Measurements from ENCODE around the gene RAPGEF4.

RAPGEF4 gene

GRCh38 chr2:172735582-172736423 is at the start of gene RAPGEF4:
Gene RAPGEF4 (plus strand): TSS chr2:172735845. CDS start chr2:172735984, 139 bp downstream.
- peak; percentile 57 for ATAC-seq
- no peaks in the 10 kb centered on the region for H3K9me3 Mint-ChIP-seq
- H3K4me3 Mint-ChIP-seq = peak within 1 kb of the TSS; percentile 23
- H3K27me3 Mint-ChIP-seq = peaks cover 63% of the 10 kb centered on the region
- H3K4me1 Mint-ChIP-seq = peaks cover 4% of the 10 kb centered on the region
- no peaks in the 10 kb centered on the region for H3K36me3 Mint-ChIP-seq
- no peak within 1 kb of the TSS for H3K27ac Mint-ChIP-seq

- no peak for ATAC-seq
These were observed 42.6 kb upstream of the RAPGEF4 start for GRCh38 chr2:172693037-172693436.

DNA sequence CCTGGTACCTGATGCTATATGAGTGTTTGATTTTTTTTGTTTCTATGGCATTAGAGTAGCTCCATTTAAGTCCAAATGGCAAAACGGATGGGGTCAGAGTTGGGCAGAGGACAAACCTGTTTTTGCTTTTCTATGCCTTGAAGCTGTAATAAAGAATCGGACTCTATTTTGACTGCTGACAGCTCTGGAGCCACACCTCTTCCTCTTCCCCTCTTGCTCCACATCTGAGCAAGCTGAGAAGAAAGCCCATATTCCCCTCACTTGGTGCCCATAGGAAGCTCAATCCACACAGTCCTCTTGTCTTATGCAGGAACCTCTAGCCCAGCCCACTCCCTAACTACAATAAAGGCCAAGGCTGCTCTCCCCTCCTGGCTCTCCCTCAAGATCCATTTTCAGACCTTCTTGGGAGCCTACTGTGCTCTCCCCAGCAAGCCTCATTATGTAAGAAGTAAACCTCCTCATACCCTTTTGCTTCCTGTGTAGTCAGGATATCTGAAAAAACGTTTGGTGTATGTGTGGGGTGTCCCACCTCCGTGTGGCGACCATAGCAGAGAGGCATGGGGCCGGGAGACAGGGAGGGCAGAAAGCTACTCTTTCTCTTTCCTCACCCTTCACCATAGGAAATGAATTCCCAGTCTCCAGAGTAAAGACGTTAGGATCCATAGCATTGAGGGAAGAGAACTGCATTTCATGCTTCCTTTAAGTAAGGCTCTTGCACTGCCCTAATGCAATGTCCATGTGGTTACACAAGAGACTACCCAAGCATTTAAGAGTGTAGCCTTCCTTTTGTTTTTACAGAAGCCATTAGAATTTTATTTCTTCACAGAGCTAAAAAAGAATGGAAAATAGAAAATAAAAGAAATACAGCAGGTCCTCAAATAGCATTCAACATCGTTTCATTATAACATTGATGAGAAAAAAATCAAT is 41.9 kb upstream of the RAPGEF4 start:
- Mint-ChIP-seq H3K9me3 (no peaks in the 10 kb centered on the region), H3K4me3 (no peak overlapping the region), H3K4me1 (no peaks in the 10 kb centered on the region), H3K27ac (no peak overlapping the region), H3K27me3 (peaks cover under 1% of the 10 kb centered on the region), H3K36me3 (no peaks in the 10 kb centered on the region)
- ATAC-seq = no peak

More at GRCh38 chr2:172693037-172693436, 42.6 kb upstream of the RAPGEF4 start:
- Mint-ChIP-seq H3K27ac (no peak overlapping the region), H3K4me3 (no peak overlapping the region), H3K27me3 (peaks cover 8% of the 10 kb centered on the region), H3K36me3 (no peaks in the 10 kb centered on the region), H3K4me1 (no peaks in the 10 kb centered on the region), H3K9me3 (no peaks in the 10 kb centered on the region)

DNA sequence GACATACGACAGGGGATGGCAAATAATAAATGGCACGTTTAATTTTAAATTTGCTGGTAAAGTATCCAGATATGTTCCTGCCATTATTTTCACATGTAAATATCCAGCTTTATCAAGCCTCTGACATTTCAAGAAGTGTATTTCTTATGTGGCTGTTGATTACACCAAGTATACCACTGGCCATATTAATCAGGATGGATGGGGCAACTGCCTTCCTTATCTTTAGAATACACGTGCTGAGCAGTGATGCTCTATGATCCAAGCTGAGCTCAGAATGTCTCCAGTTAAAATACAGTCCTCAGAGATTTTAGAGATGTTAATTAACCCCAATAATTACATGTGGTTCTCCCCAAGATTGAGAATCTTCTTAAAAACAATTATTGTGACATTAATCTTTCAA is 38.3 kb upstream of the RAPGEF4 start:
- Mint-ChIP-seq H3K4me3 (no peak overlapping the region), H3K27ac (no peak overlapping the region), H3K27me3 (no peaks in the 10 kb centered on the region), H3K9me3 (peaks cover 5% of the 10 kb centered on the region), H3K4me1 (no peaks in the 10 kb centered on the region), H3K36me3 (no peaks in the 10 kb centered on the region)
- no peak for ATAC-seq

- H3K36me3 Mint-ChIP-seq = no peaks in the 10 kb centered on the region
- H3K4me1 Mint-ChIP-seq = no peaks in the 10 kb centered on the region
- H3K27ac Mint-ChIP-seq = no peak overlapping the region
- H3K9me3 Mint-ChIP-seq = peaks cover 5% of the 10 kb centered on the region
- peak; percentile 68 for ATAC-seq
- H3K4me3 Mint-ChIP-seq = no peak overlapping the region
- H3K27me3 Mint-ChIP-seq = peaks cover 8% of the 10 kb centered on the region
These were observed 37.4 kb upstream of the RAPGEF4 start for GRCh38 chr2:172698041-172698863.

- Mint-ChIP-seq H3K4me1 (no peaks in the 10 kb centered on the region), H3K36me3 (no peaks in the 10 kb centered on the region), H3K4me3 (no peak overlapping the region), H3K27ac (no peak overlapping the region), H3K27me3 (peaks cover 22% of the 10 kb centered on the region), H3K9me3 (peaks cover 5% of the 10 kb centered on the region)
- ATAC-seq = no peak
These were observed 34.4 kb upstream of the RAPGEF4 start for GRCh38 chr2:172701250-172701649.

- Mint-ChIP-seq H3K9me3 (peaks cover 5% of the 10 kb centered on the region), H3K4me1 (no peaks in the 10 kb centered on the region)
- ATAC-seq = no peak
These were observed 33.2 kb upstream of the RAPGEF4 start for GRCh38 chr2:172702451-172702850.

GRCh38 chr2:172704072-172704936 is 31.3 kb upstream of the RAPGEF4 start:
- ATAC-seq = no peak
- Mint-ChIP-seq H3K27ac (no peak overlapping the region), H3K36me3 (no peaks in the 10 kb centered on the region), H3K9me3 (peaks cover 5% of the 10 kb centered on the region), H3K4me1 (no peaks in the 10 kb centered on the region), H3K27me3 (peaks cover 45% of the 10 kb centered on the region), H3K4me3 (no peak overlapping the region)

More at GRCh38 chr2:172702451-172702850, 33.2 kb upstream of the RAPGEF4 start:
- peaks cover 34% of the 10 kb centered on the region for H3K27me3 Mint-ChIP-seq
- H3K27ac Mint-ChIP-seq = no peak overlapping the region
- no peaks in the 10 kb centered on the region for H3K36me3 Mint-ChIP-seq
- H3K4me3 Mint-ChIP-seq = no peak overlapping the region

- no peak overlapping the region for H3K27ac Mint-ChIP-seq
- peaks cover 5% of the 10 kb centered on the region for H3K9me3 Mint-ChIP-seq
- ATAC-seq = no peak
- no peaks in the 10 kb centered on the region for H3K36me3 Mint-ChIP-seq
- no peak overlapping the region for H3K4me3 Mint-ChIP-seq
- H3K27me3 Mint-ChIP-seq = peaks cover 45% of the 10 kb centered on the region
- no peaks in the 10 kb centered on the region for H3K4me1 Mint-ChIP-seq
These were observed 30.3 kb upstream of the RAPGEF4 start for GRCh38 chr2:172705352-172705751.

DNA sequence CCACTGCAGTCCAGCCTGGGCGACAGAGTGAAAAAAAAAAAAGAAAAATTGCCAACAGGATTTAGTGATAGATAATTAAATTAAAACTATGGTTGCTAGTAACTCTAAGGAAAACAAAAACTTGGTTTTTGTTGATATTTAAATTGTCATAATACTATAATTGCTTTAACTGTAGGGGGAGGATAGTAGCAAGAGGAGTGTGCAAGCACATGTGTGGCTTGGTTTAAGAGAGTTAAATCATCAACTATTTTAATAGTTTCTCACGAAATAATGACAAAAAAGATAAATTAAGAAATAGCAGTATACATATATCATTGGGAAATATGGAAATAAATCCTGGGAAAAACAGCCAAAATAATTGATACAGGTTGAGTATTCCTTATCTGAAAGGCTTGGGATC is 27.4 kb upstream of the RAPGEF4 start:
- Mint-ChIP-seq H3K36me3 (no peaks in the 10 kb centered on the region), H3K4me1 (no peaks in the 10 kb centered on the region), H3K9me3 (no peaks in the 10 kb centered on the region), H3K27ac (no peak overlapping the region), H3K27me3 (peaks cover 37% of the 10 kb centered on the region), H3K4me3 (no peak overlapping the region)
- no peak for ATAC-seq

GRCh38 chr2:172709566-172710291 is 25.9 kb upstream of the RAPGEF4 start:
- Mint-ChIP-seq H3K36me3 (no peaks in the 10 kb centered on the region), H3K4me1 (no peaks in the 10 kb centered on the region), H3K4me3 (no peak overlapping the region), H3K27me3 (peaks cover 27% of the 10 kb centered on the region), H3K27ac (no peak overlapping the region), H3K9me3 (no peaks in the 10 kb centered on the region)
- no peak for ATAC-seq

DNA sequence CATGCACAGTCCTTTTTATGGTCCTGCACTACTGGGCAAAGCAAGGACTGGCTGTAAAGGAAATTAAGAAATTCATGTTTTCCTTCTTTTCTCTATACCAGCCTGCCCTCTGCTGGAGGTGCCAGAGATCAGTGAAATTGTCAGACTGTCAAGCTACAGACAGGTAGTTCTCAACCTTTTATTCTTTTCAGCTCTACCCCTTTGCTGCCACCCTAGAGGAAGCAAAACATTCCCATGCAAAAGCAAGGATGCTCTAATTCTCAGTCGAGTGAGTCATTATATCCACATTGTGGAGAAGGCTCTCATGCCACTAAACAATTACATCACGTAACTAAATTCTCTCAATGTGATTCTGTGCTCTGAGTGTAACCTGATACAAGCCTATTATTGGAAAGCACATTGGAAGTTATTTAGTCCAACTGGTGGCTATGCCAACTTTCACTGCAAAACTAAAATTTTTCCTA is 25.0 kb upstream of the RAPGEF4 start:
- Mint-ChIP-seq H3K9me3 (no peaks in the 10 kb centered on the region), H3K4me1 (no peaks in the 10 kb centered on the region), H3K36me3 (no peaks in the 10 kb centered on the region), H3K4me3 (no peak overlapping the region), H3K27me3 (peaks cover 26% of the 10 kb centered on the region), H3K27ac (no peak overlapping the region)
- no peak for ATAC-seq

DNA sequence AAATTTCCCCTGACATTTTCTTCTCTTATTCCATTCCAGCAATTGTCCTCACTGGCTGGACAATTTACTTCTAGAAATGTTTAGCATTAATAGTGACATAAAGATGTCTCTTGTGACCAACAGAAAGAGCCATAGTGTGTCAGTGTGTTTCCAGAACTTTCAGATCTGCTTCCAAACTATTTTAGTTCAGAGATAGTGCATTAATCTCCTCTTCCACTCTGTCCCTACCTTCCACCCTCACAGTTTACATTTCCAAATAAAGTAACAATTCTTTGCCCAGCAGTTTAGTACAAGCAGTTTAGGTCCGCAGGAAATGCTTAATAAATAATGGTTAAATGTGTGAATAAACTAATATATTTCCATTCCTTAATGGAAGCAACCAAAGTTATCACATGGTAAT is 24.5 kb upstream of the RAPGEF4 start:
- Mint-ChIP-seq H3K36me3 (no peaks in the 10 kb centered on the region), H3K27me3 (peaks cover 24% of the 10 kb centered on the region), H3K4me1 (no peaks in the 10 kb centered on the region), H3K27ac (no peak overlapping the region), H3K4me3 (no peak overlapping the region), H3K9me3 (no peaks in the 10 kb centered on the region)
- ATAC-seq = no peak
